A673 (cell line): Measurements from ENCODE around the gene HIPK3. TPM values are rescaled to one million over a fixed set of nuclear protein-coding genes. Genes with fewer than 3 reads are reported as not detected.

Source experiments
- BruUV-seq: library from RNA; stranded (reverse); fragments of 400-500 nt; replicated peaks from 2 replicates; lab custom pipeline; 2021; lab: Mats Ljungman, UMichigan
- CTCF ChIA-PET: fragments of 300-600 bp; sonication (Branson Sonifier 250); formaldehyde crosslinking; loops from one replicate; lab custom pipeline; 2022; ENCODE audit warnings: antibody characterized with exemption; lab: Charles Lee
- POLR2A ChIA-PET: fragments of 300-600 bp; sonication (Branson Sonifier 250); formaldehyde crosslinking; loops from one replicate; lab custom pipeline; 2022; ENCODE audit warnings: antibody characterized with exemption; ENCODE audit not compliant: low non-redundant PET; lab: Charles Lee
- DNase-seq: peaks from one replicate; pipeline ENCODE4 v3.0.0-alpha.2; 2015; ENCODE audit warnings: low spot score
- H3K27ac ChIP-seq: fragments of 200-600 bp; sonication (generic); 2 replicates; pipeline ENCODE4 v1.5.1; 2016; ENCODE audit warnings: mixed run types, low read depth, mild to moderate bottlenecking, mixed read lengths, antibody characterized with exemption, low read length; ENCODE audit not compliant: poor library complexity, severe bottlenecking
- H3K27me3 ChIP-seq: fragments of 200-600 bp; sonication (generic); replicated peaks from 2 replicates; pipeline ENCODE4 v1.6.1; 2017; ENCODE audit warnings: mixed run types, low read depth, mild to moderate bottlenecking, mixed read lengths, antibody characterized with exemption, low read length; ENCODE audit not compliant: insufficient read depth, poor library complexity
- H3K36me3 ChIP-seq: fragments of 200-600 bp; sonication (generic); 2 replicates; pipeline ENCODE4 v1.6.1; 2016; ENCODE audit warnings: mixed run types, mild to moderate bottlenecking, mixed read lengths, antibody characterized with exemption, low read length; ENCODE audit not compliant: insufficient read depth, poor library complexity, severe bottlenecking
- H3K4me1 ChIP-seq: fragments of 200-600 bp; sonication (generic); 2 replicates; pipeline ENCODE4 v1.6.1; 2017; ENCODE audit warnings: mixed run types, mild to moderate bottlenecking, mixed read lengths, antibody characterized with exemption, low read length; ENCODE audit not compliant: insufficient read depth, poor library complexity, severe bottlenecking
- H3K4me3 ChIP-seq: fragments of 200-600 bp; sonication (generic); 2 replicates; pipeline ENCODE4 v1.5.1; 2016; ENCODE audit warnings: low read depth, mixed run types, mild to moderate bottlenecking, mixed read lengths, low read length; ENCODE audit not compliant: poor library complexity, severe bottlenecking
- H3K9me3 ChIP-seq: fragments of 200-600 bp; sonication (generic); 2 replicates; pipeline ENCODE4 v1.6.1; 2016; ENCODE audit warnings: mixed run types, low read depth, mild to moderate bottlenecking, mixed read lengths, antibody characterized with exemption, low read length; ENCODE audit not compliant: poor library complexity, severe bottlenecking
- EZH2 ChIP-seq: fragments of 200-600 bp; sonication (generic); IDR thresholded peaks from 2 replicates; pipeline ENCODE4 v1.6.1; 2017; ENCODE audit warnings: borderline replicate concordance, low read depth, mild to moderate bottlenecking, mixed read lengths, antibody characterized with exemption, low read length; ENCODE audit not compliant: poor library complexity, severe bottlenecking
- intact Hi-C: fragments of 100-400 bp; cut with micrococcal nuclease; formaldehyde crosslinking; loops from one replicate; pipeline ENCODE4 v1.10.0; 2022; ENCODE audit not compliant: unreplicated experiment
- total RNA-seq: library from RNA; stranded (reverse); gene quantifications from 2 replicates; pipeline ENCODE4 v1.2.3, GENCODE V29; 2021
- TF ChIP-seq, protein P1 (sequence below): fragments of 300-800, 200-600 bp; sonication (generic); conservative IDR thresholded peaks from 2 replicates; pipeline ENCODE4 v1.5.1; 2017; ENCODE audit warnings: low read depth, mild to moderate bottlenecking, antibody characterized with exemption, low read length, moderate library complexity, mixed read lengths

Gene HIPK3
- total RNA-seq, 1 experiment from 2014 or later, result 86.7 TPM

DNA sequence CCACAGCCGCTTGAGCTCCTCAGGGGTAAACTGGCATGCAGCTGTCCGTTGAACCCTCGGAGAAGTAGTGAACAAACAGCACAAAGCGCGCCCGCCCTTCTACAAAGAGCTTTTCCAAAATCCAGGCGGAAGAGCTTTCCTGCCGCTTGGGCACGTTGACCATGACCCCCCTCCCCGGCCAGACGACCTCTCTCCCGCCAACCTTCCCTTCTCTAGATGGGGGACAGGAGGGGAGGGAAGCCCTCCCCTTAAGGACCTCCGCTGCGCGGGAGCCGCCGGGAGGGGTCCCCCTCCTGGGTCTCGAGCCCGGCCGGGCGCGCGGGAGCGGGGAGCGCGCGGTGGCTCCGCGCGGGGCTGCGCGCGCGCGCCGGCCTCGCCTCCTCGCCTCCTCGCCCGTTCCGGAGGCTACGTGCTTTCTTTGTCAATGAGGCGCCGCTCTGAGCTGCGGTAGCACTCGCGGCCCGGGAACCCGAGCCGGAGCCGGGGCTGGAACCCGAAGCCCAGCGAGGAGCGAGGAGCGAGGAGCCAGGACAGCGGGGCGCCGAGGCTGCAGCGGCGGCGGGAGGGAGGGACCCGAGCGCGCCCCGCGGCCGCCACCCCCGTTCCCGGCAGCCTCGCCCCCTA is 118.6 kb downstream of the HIPK3 start, which contains the start of gene KIAA1549L:
Gene KIAA1549L (plus strand): TSS at position 421 of the 624 bp plus-strand sequence.
- DNase-seq, result peak; percentile 80
- TF ChIP-seq, protein P1, sequence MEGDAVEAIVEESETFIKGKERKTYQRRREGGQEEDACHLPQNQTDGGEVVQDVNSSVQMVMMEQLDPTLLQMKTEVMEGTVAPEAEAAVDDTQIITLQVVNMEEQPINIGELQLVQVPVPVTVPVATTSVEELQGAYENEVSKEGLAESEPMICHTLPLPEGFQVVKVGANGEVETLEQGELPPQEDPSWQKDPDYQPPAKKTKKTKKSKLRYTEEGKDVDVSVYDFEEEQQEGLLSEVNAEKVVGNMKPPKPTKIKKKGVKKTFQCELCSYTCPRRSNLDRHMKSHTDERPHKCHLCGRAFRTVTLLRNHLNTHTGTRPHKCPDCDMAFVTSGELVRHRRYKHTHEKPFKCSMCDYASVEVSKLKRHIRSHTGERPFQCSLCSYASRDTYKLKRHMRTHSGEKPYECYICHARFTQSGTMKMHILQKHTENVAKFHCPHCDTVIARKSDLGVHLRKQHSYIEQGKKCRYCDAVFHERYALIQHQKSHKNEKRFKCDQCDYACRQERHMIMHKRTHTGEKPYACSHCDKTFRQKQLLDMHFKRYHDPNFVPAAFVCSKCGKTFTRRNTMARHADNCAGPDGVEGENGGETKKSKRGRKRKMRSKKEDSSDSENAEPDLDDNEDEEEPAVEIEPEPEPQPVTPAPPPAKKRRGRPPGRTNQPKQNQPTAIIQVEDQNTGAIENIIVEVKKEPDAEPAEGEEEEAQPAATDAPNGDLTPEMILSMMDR, result no peak
- no peak for TF ChIP-seq EZH2
- no peaks in the 10 kb centered on the region for H3K36me3 ChIP-seq
- BruUV-seq, result no TSS peak
- no peak within 1 kb of the TSS for H3K27ac ChIP-seq
- POLR2A ChIA-PET, result interaction anchor here (0.6 kb wide), 1 partner anchor 9 kb away, joined by 4 read pairs; no protein-coding TSS in a partner anchor
- H3K4me1 ChIP-seq, result peaks cover 26% of the 10 kb centered on the region
- intact Hi-C loops, result no loop called here
- peak within 1 kb of the TSS; percentile 56 for H3K4me3 ChIP-seq
- CTCF ChIA-PET, result interaction anchor here (0.5 to 1.0 kb wide), 2 partner anchors 13 to 325 kb away, joined by 6 to 7 read pairs; partner anchors contain the start of gene C11orf91
- H3K27me3 ChIP-seq, result peaks cover 33% of the 10 kb centered on the region
- H3K9me3 ChIP-seq, result no peaks in the 10 kb centered on the region

- POLR2A ChIA-PET, result no interaction called here
- TF ChIP-seq, protein P1, result no peak
- peak; percentile 83 for TF ChIP-seq EZH2
- BruUV-seq, result no TSS peak
- peak; percentile 59 for DNase-seq
- H3K27me3 ChIP-seq, result peaks cover 33% of the 10 kb centered on the region
- H3K4me3 ChIP-seq, result peak overlapping the region; percentile 56
- no peak overlapping the region for H3K27ac ChIP-seq
- no peaks in the 10 kb centered on the region for H3K36me3 ChIP-seq
- intact Hi-C loops, result no loop called here
- H3K4me1 ChIP-seq, result peaks cover 26% of the 10 kb centered on the region
- no peaks in the 10 kb centered on the region for H3K9me3 ChIP-seq
- CTCF ChIA-PET, result interaction anchor here (0.5 kb wide), 1 partner anchor 324 kb away, joined by 7 read pairs; the partner anchor contains the start of gene C11orf91
Observed at GRCh38 chr11:33376331-33377310, 119.4 kb downstream of the HIPK3 start.

DNA sequence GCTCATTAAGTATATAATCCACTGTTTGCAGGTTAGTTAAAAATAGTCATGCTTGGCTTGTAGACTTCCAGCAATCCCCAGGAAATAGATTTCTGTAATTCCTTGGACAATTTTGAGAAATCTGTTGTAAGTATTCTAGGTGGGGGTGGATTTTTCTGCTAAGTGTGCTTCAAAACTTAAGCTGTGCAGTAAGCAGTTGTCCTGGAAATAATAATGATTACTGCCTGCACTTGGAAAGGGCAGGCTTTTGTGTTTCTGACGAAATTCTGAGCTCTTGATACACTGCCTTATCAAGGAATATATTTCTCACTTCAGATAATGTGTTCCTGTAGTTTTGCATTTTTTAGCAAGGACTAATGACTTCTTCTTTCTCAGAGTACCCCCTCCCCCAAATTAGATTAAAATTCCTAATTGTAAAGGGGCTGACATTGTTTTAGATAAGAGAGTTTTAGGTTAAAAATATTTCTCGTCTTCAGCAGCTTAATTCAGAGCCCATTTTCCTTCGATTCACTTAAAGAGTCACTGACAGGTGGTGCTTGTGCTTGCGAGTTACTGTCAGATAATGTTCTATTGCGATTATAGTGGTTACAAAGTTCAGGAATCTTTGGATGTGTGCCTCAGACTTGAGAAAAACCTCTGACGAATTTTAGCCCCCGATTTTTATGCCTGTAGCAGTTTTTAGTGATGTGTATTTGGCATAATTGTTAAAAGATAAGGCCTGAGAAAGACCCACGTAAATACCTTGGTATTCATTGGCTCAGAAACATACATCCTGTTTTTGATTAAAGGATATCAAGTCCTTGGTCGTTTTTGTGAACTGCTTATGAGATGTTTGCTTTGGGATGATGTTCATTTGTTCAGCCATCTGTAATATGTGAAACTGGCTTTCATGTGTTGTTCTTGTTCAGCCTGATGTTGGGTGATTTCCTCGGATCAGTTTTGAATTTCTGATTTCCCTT is 120.5 kb downstream of the HIPK3 start:
- H3K27ac ChIP-seq, result no peak overlapping the region
- no peak for TF ChIP-seq EZH2
- TF ChIP-seq, protein P1, result no peak
- intact Hi-C loops, result no loop called here
- H3K4me1 ChIP-seq, result peaks cover 17% of the 10 kb centered on the region
- no peak overlapping the region for H3K4me3 ChIP-seq
- no TSS peak for BruUV-seq
- no peaks in the 10 kb centered on the region for H3K9me3 ChIP-seq
- ChIA-PET POLR2A (no interaction called here), CTCF (no interaction called here)
- no peak for DNase-seq
- no peaks in the 10 kb centered on the region for H3K36me3 ChIP-seq
- peaks cover 33% of the 10 kb centered on the region for H3K27me3 ChIP-seq
